Esophagus muscularis mucosa (tissue), 3 donors: ENCODE results near the gene NKAIN2.

ENCODE experiments used
- CTCF ChIP-seq, 3 experiments: fragments of 200-600 bp in 2 of 3; fragments of 450-650 bp in 1 of 3; sonication (generic) in 2 of 3; IDR thresholded peaks; one replicate each; pipeline ENCODE4 v1.5.1; 2017 to 2019; ENCODE audit warnings: antibody characterized with exemption in 3 of 3, mild to moderate bottlenecking in 2 of 3, moderate library complexity in 1 of 3
- POLR2AphosphoS5 ChIP-seq, 2 donors: sonication (generic); formaldehyde crosslinking; IDR thresholded peaks; one replicate each; pipeline ENCODE4 v1.6.1; 2017; ENCODE audit warnings: antibody characterized with exemption in 2 of 2

- TF ChIP-seq POLR2AphosphoS5 (IDR thresholded peaks at IDR 0.05) (no peak), CTCF (IDR thresholded peaks at IDR 0.05) (no peak)
Measured at GRCh38 chr6:124722141-124722878, 918.6 kb downstream of the NKAIN2 start.
